CD4-positive, CD25-positive, alpha-beta regulatory T cell (primary cell): ENCODE results near the gene MAN2A1. TPM values are rescaled to one million over a fixed set of nuclear protein-coding genes. Genes with fewer than 3 reads are reported as not detected.

ENCODE experiments used
- ATAC-seq, 2 donors: fragments of 150-1000 bp; cut with Tn5 transposase; one replicate each; pipeline ENCODE4 v1.10.0; 2021; ENCODE audit warnings: low read depth in 2 of 2, moderate number of reproducible peaks in 2 of 2, moderate library complexity in 1 of 2
- DNase-seq, 3 donors: peaks; one replicate each; pipeline versions ENCODE4 v3.0.0 to v3.0.0-alpha.2; 2012 to 2022; ENCODE audit warnings: mixed read lengths in 1 of 3
- H3K27ac ChIP-seq: one replicate; pipeline ENCODE4 v1.7.0; 2013; ENCODE audit warnings: mild to moderate bottlenecking, low read length; ENCODE audit not compliant: insufficient read depth, poor library complexity, severe bottlenecking
- H3K27me3 ChIP-seq: one replicate; pipeline ENCODE4 v1.7.0; 2013; ENCODE audit warnings: low read length; ENCODE audit not compliant: control insufficient read depth, insufficient read depth
- H3K36me3 ChIP-seq: one replicate; pipeline ENCODE4 v1.7.0; 2013; ENCODE audit warnings: mild to moderate bottlenecking, low read length, moderate library complexity; ENCODE audit not compliant: control insufficient read depth, insufficient read depth
- H3K4me1 ChIP-seq: 2 replicates; pipeline ENCODE4 v1.7.0; 2013; ENCODE audit warnings: mild to moderate bottlenecking, low read length; ENCODE audit not compliant: insufficient read depth, control insufficient read depth, poor library complexity, severe bottlenecking
- H3K4me3 ChIP-seq: one replicate; pipeline ENCODE4 v1.7.0; 2013; ENCODE audit warnings: low read depth, mild to moderate bottlenecking, low read length, moderate library complexity
- H3K9me3 ChIP-seq, 2 experiments: 1 replicate in 1 of 2; 2 replicates in 1 of 2; pipeline ENCODE4 v1.7.0; 2013; ENCODE audit warnings: low read length in 2 of 2, mild to moderate bottlenecking in 1 of 2, moderate library complexity in 1 of 2; ENCODE audit not compliant: control insufficient read depth in 2 of 2
- H3K27ac Mint-ChIP-seq, 3 donors: one replicate each; pipeline ENCODE4 v1.8.0; 2020 to 2022; ENCODE audit warnings: mild to moderate bottlenecking in 3 of 3, mixed read lengths in 3 of 3, moderate library complexity in 2 of 3
- H3K27me3 Mint-ChIP-seq: one replicate; pipeline ENCODE4 v1.8.0; 2022; ENCODE audit warnings: mild to moderate bottlenecking, mixed read lengths
- H3K36me3 Mint-ChIP-seq: one replicate; pipeline ENCODE4 v1.8.0; 2020; ENCODE audit warnings: mixed read lengths
- H3K4me1 Mint-ChIP-seq, 4 donors: one replicate each; pipeline ENCODE4 v1.8.0; 2020 to 2022; ENCODE audit warnings: mixed read lengths in 4 of 4, mild to moderate bottlenecking in 1 of 4
- H3K4me3 Mint-ChIP-seq, 4 donors: one replicate each; pipeline ENCODE4 v1.8.0; 2020 to 2022; ENCODE audit warnings: mild to moderate bottlenecking in 4 of 4, mixed read lengths in 4 of 4, moderate library complexity in 3 of 4
- H3K9me3 Mint-ChIP-seq, 7 donors: one replicate each; pipeline ENCODE4 v1.8.0; 2020 to 2022; ENCODE audit warnings: mixed read lengths in 7 of 7, mild to moderate bottlenecking in 3 of 7, moderate library complexity in 2 of 7
- polyA plus RNA-seq, 4 donors: library from polyadenylated mRNA; unstranded; fragments of 300-500 nt; fragmentation: Illumina TruSeq; gene quantifications; one replicate each; pipeline ENCODE4 v1.2.3, GENCODE V29; 2021
- total RNA-seq: library from RNA; stranded (reverse); gene quantifications from one replicate; pipeline ENCODE4 v1.2.3, GENCODE V29; 2022

MAN2A1 gene
- total and polyA plus RNA-seq, 5 donors from 2014 or later, result 20.7 to 71.5 (median 21.3) TPM

DNA sequence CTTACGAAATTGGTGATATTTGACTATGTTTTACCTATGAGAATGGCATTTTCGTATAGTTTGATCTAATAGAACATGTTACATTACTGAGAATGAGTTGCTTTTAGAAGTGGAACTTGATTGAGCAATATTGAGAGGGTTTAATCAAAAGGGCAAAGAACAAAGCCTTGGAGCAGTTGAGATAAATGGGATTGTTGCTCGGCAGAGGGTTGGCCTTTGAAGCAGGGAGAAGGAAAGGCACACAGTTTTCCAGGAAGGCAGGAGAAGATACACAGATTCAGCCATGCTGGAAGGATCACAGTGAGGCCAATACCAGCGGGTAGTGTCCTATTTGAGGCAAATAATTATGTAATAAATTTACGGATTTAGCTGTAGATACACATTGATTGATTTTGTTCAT lies 19.5 kb downstream of the MAN2A1 start:
- no peak for DNase-seq
- no peaks in the 10 kb centered on the region for H3K36me3 ChIP-seq
- no peak overlapping the region for H3K27ac ChIP-seq
- no peaks in the 10 kb centered on the region for H3K27me3 ChIP-seq
- no peak overlapping the region for H3K4me3 ChIP-seq
- Mint-ChIP-seq H3K4me3 (peak overlapping the region in 2 of 4 donors; percentile 0 to 29), H3K36me3 (peaks cover 24% of the 10 kb centered on the region), H3K27me3 (no peaks in the 10 kb centered on the region), H3K9me3 (peaks cover 0 to 1% (median 0%) of the 10 kb centered on the region in 7 donors), H3K27ac (peak overlapping the region in 1 of 3 donors; percentile 38), H3K4me1 (peaks cover 56 to 87% (median 64%) of the 10 kb centered on the region in 4 donors)
- no peaks in the 10 kb centered on the region for H3K9me3 ChIP-seq
- H3K4me1 ChIP-seq, result peaks cover 12% of the 10 kb centered on the region
- ATAC-seq, result no peak

- Mint-ChIP-seq H3K4me3 (no peak overlapping the region), H3K36me3 (peaks cover 20% of the 10 kb centered on the region), H3K4me1 (peaks cover 48 to 70% (median 59%) of the 10 kb centered on the region in 4 donors)
Measured at GRCh38 chr5:109711673-109712072, 21.9 kb downstream of the MAN2A1 start.

GRCh38 chr5:109713453-109713852 lies 23.7 kb downstream of the MAN2A1 start:
- peaks cover 0 to 1% (median 0%) of the 10 kb centered on the region in 7 donors for H3K9me3 Mint-ChIP-seq
- no peak overlapping the region for H3K27ac Mint-ChIP-seq
- no peaks in the 10 kb centered on the region for H3K27me3 ChIP-seq
- no peaks in the 10 kb centered on the region for H3K9me3 ChIP-seq
- DNase-seq, result no peak
- peaks cover 27% of the 10 kb centered on the region for H3K36me3 Mint-ChIP-seq
- no peak overlapping the region for H3K4me3 ChIP-seq
- no peaks in the 10 kb centered on the region for H3K27me3 Mint-ChIP-seq
- H3K4me3 Mint-ChIP-seq, result no peak overlapping the region
- peaks cover 9% of the 10 kb centered on the region for H3K4me1 ChIP-seq
- no peak overlapping the region for H3K27ac ChIP-seq
- H3K36me3 ChIP-seq, result peaks cover 27% of the 10 kb centered on the region
- ATAC-seq, result no peak
- peaks cover 42 to 59% (median 54%) of the 10 kb centered on the region in 4 donors for H3K4me1 Mint-ChIP-seq

More at GRCh38 chr5:109711673-109712072, 21.9 kb downstream of the MAN2A1 start:
- no peak overlapping the region for H3K27ac ChIP-seq
- Mint-ChIP-seq H3K27ac (peak overlapping the region in 2 of 3 donors; percentile 10 to 57), H3K9me3 (peaks cover 0 to 1% (median 0%) of the 10 kb centered on the region in 7 donors), H3K27me3 (no peaks in the 10 kb centered on the region)
- no peak for DNase-seq
- H3K36me3 ChIP-seq, result peaks cover 15% of the 10 kb centered on the region
- no peaks in the 10 kb centered on the region for H3K27me3 ChIP-seq
- peaks cover 9% of the 10 kb centered on the region for H3K4me1 ChIP-seq
- ATAC-seq, result no peak
- no peaks in the 10 kb centered on the region for H3K9me3 ChIP-seq
- no peak overlapping the region for H3K4me3 ChIP-seq

- no peak overlapping the region for H3K4me3 ChIP-seq
- DNase-seq (no peak), ATAC-seq (no peak)
- peaks cover 9% of the 10 kb centered on the region for H3K4me1 ChIP-seq
- peaks cover 32% of the 10 kb centered on the region for H3K36me3 ChIP-seq
- Mint-ChIP-seq H3K27ac (no peak overlapping the region), H3K9me3 (peaks cover 0 to 1% (median 0%) of the 10 kb centered on the region in 7 donors), H3K36me3 (peaks cover 33% of the 10 kb centered on the region), H3K4me1 (peaks cover 35 to 52% (median 44%) of the 10 kb centered on the region in 4 donors), H3K4me3 (no peak overlapping the region), H3K27me3 (no peaks in the 10 kb centered on the region)
- H3K27me3 ChIP-seq, result no peaks in the 10 kb centered on the region
- no peaks in the 10 kb centered on the region for H3K9me3 ChIP-seq
- no peak overlapping the region for H3K27ac ChIP-seq
Measured at GRCh38 chr5:109714592-109714991, 24.9 kb downstream of the MAN2A1 start.

GRCh38 chr5:109718216-109718615 lies 28.5 kb downstream of the MAN2A1 start:
- H3K27ac Mint-ChIP-seq, result no peak overlapping the region

DNA sequence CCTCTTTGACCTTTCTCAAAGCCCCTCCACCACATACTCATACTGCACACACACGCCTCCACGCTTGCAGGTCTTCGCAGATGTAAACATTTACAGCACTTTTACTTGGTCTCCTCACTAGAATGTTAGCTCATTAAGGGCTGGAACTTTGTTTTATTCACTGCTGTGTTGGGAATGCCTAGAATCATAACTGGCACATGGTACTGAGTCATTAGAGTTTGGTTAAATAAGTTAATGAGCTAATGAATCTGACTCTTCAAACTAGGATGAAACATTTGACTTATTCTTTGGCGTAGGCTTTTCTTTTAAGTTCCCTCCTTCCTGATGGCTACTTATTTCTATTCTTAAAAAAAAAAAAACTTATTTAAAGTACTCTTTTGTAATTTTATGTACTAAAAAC lies 28.9 kb downstream of the MAN2A1 start:
- H3K4me3 Mint-ChIP-seq, result no peak overlapping the region
- H3K36me3 Mint-ChIP-seq, result peaks cover 41% of the 10 kb centered on the region

More at GRCh38 chr5:109718216-109718615, 28.5 kb downstream of the MAN2A1 start:
- DNase-seq, result no peak
- H3K36me3 Mint-ChIP-seq, result peaks cover 39% of the 10 kb centered on the region
- H3K4me3 Mint-ChIP-seq, result no peak overlapping the region
- Histone ChIP-seq H3K4me3 (no peak overlapping the region), H3K9me3 (no peaks in the 10 kb centered on the region), H3K36me3 (peaks cover 35% of the 10 kb centered on the region), H3K4me1 (no peaks in the 10 kb centered on the region), H3K27me3 (no peaks in the 10 kb centered on the region), H3K27ac (no peak overlapping the region)
- no peaks in the 10 kb centered on the region for H3K9me3 Mint-ChIP-seq
- H3K27me3 Mint-ChIP-seq, result no peaks in the 10 kb centered on the region
- H3K4me1 Mint-ChIP-seq, result peaks cover 23 to 30% (median 26%) of the 10 kb centered on the region in 4 donors
- no peak for ATAC-seq

GRCh38 chr5:109719978-109720377 lies 30.3 kb downstream of the MAN2A1 start:
- H3K9me3 Mint-ChIP-seq, result no peaks in the 10 kb centered on the region
- Histone ChIP-seq H3K9me3 (no peaks in the 10 kb centered on the region), H3K27ac (no peak overlapping the region), H3K4me3 (no peak overlapping the region), H3K36me3 (peaks cover 31% of the 10 kb centered on the region), H3K27me3 (no peaks in the 10 kb centered on the region), H3K4me1 (no peaks in the 10 kb centered on the region)
- DNase-seq (no peak), ATAC-seq (no peak)
- H3K4me1 Mint-ChIP-seq, result peaks cover 21 to 35% (median 25%) of the 10 kb centered on the region in 4 donors
- H3K4me3 Mint-ChIP-seq, result no peak overlapping the region
- no peaks in the 10 kb centered on the region for H3K27me3 Mint-ChIP-seq
- H3K27ac Mint-ChIP-seq, result no peak overlapping the region
- peaks cover 41% of the 10 kb centered on the region for H3K36me3 Mint-ChIP-seq

More for the DNA sequence above, 28.9 kb downstream of the MAN2A1 start:
- Mint-ChIP-seq H3K27me3 (no peaks in the 10 kb centered on the region), H3K9me3 (no peaks in the 10 kb centered on the region), H3K27ac (no peak overlapping the region), H3K4me1 (peaks cover 24 to 33% (median 25%) of the 10 kb centered on the region in 4 donors)
- DNase-seq (no peak), ATAC-seq (no peak)
- H3K27ac ChIP-seq, result no peak overlapping the region
- no peak overlapping the region for H3K4me3 ChIP-seq
- no peaks in the 10 kb centered on the region for H3K9me3 ChIP-seq
- H3K27me3 ChIP-seq, result no peaks in the 10 kb centered on the region
- H3K36me3 ChIP-seq, result peaks cover 35% of the 10 kb centered on the region
- no peaks in the 10 kb centered on the region for H3K4me1 ChIP-seq

DNA sequence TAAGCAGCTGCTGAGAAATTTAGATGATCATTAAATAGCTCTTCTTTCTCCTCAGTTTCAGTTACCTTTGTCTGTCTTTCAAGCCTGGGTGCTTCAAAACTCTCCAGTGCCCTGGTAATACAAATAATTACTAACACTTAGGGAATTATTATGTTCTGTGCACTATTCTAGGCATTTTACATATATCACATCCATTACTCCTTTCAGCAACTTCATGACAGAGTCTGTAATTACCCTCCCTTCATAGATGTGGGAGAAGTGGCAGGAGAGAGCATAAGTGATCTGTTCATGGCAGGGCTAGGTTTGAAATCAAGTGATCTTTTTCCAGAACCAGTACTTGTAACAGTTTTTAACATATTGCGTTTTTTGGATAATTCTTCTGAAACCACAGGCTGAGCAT lies 32.0 kb downstream of the MAN2A1 start:
- H3K27me3 Mint-ChIP-seq, result no peaks in the 10 kb centered on the region
- H3K9me3 Mint-ChIP-seq, result peaks cover 0 to 1% (median 0%) of the 10 kb centered on the region in 7 donors
- no peak for ATAC-seq

More for the DNA sequence above, 32.0 kb downstream of the MAN2A1 start:
- H3K27me3 ChIP-seq, result no peaks in the 10 kb centered on the region
- DNase-seq, result no peak
- no peaks in the 10 kb centered on the region for H3K4me1 ChIP-seq
- peaks cover 41% of the 10 kb centered on the region for H3K36me3 Mint-ChIP-seq
- H3K27ac ChIP-seq, result no peak overlapping the region
- H3K9me3 ChIP-seq, result no peaks in the 10 kb centered on the region
- peaks cover 20% of the 10 kb centered on the region for H3K36me3 ChIP-seq
- no peak overlapping the region for H3K4me3 ChIP-seq
- peaks cover 23 to 32% (median 27%) of the 10 kb centered on the region in 4 donors for H3K4me1 Mint-ChIP-seq
- no peak overlapping the region for H3K4me3 Mint-ChIP-seq
- peak overlapping the region in 2 of 3 donors; percentile 7 to 20 for H3K27ac Mint-ChIP-seq
